Measurements from ENCODE around the gene PDE9A. TPM values are rescaled to one million over a fixed set of nuclear protein-coding genes. Genes with fewer than 3 reads are reported as not detected.

PDE9A gene
- total RNA-seq, 1 experiment from 2014 or later, result 8.4 TPM

DNA sequence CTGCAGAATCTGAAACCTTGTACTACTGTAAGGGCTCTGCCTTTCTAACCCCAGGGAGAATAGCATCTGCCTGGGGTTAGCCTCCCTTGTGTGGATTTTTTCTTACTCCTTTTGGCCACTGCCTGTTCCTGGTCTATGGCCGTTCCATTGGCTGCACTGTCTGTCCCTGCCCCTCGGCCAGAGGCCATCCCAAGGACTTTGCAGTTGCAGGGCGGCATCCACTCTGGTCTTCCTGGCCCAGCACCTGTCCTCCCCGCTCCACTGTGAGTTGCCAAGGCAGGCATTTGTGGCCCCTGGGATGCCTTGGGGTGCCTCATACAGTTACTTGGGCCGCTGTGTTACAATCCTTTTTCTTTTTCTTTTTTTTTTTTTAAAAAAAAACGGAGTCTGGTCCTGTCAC, 45.8 kb downstream of the PDE9A start:
- H3K9me2 ChIP-seq (ENCODE audit: insufficient read depth), result no peaks in the 10 kb centered on the region
- intact Hi-C loops (cut with micrococcal nuclease; ENCODE audit: unreplicated experiment), result no loop called here
- H3K27ac ChIP-seq, result no peak overlapping the region
- H3K4me1 ChIP-seq (replicated peaks; ENCODE audit: insufficient read depth), result no peaks in the 10 kb centered on the region
- no peak for DNase-seq
- H3K4me3 ChIP-seq, result no peak overlapping the region
- H3K4me2 ChIP-seq, result no peak overlapping the region
- no peak for TF ChIP-seq EZH2 (IDR thresholded peaks at IDR 0.05; ENCODE audit: low read depth)
- TF ChIP-seq CTCF (conservative IDR thresholded peaks at IDR 0.05), result no peak
- H3K36me3 ChIP-seq (ENCODE audit: low read depth), result no peaks in the 10 kb centered on the region
- no TSS peak for BruUV-seq (replicated peaks)
- no peak overlapping the region for H2AFZ ChIP-seq
- POLR2A ChIA-PET (ENCODE audit: unreplicated experiment), result no interaction called here
- H3F3A ChIP-seq (ENCODE audit: insufficient read depth, low read depth), result no peaks in the 10 kb centered on the region
- H4K20me1 ChIP-seq (ENCODE audit: insufficient read depth), result no peaks in the 10 kb centered on the region
- no peaks in the 10 kb centered on the region for H3K79me2 ChIP-seq (ENCODE audit: low read depth)
- CTCF ChIA-PET, result no interaction called here
- no peaks in the 10 kb centered on the region for H3K27me3 ChIP-seq (ENCODE audit: insufficient read depth, low read depth)
- no peaks in the 10 kb centered on the region for H3K9me3 ChIP-seq (ENCODE audit: insufficient read depth, low read depth)

- Histone ChIP-seq H3K36me3 (ENCODE audit: low read depth) (no peaks in the 10 kb centered on the region), H3K4me2 (no peak overlapping the region), H3K4me1 (replicated peaks; ENCODE audit: insufficient read depth) (no peaks in the 10 kb centered on the region), H3F3A (ENCODE audit: insufficient read depth, low read depth) (no peaks in the 10 kb centered on the region), H3K9me2 (ENCODE audit: insufficient read depth) (no peaks in the 10 kb centered on the region), H3K27me3 (ENCODE audit: insufficient read depth, low read depth) (no peaks in the 10 kb centered on the region), H3K79me2 (ENCODE audit: low read depth) (no peaks in the 10 kb centered on the region), H4K20me1 (ENCODE audit: insufficient read depth) (no peaks in the 10 kb centered on the region), H2AFZ (no peak overlapping the region), H3K4me3 (no peak overlapping the region), H3K27ac (no peak overlapping the region), H3K9me3 (ENCODE audit: insufficient read depth, low read depth) (no peaks in the 10 kb centered on the region)
- no peak for DNase-seq
- intact Hi-C loops (cut with micrococcal nuclease; ENCODE audit: unreplicated experiment), result no loop called here
- BruUV-seq (replicated peaks), result no TSS peak
- no peak for TF ChIP-seq CTCF (conservative IDR thresholded peaks at IDR 0.05)
- ChIA-PET CTCF (no interaction called here), POLR2A (ENCODE audit: unreplicated experiment) (no interaction called here)
Observed at GRCh38 chr21:42701706-42702456, 48.5 kb downstream of the PDE9A start.

DNA sequence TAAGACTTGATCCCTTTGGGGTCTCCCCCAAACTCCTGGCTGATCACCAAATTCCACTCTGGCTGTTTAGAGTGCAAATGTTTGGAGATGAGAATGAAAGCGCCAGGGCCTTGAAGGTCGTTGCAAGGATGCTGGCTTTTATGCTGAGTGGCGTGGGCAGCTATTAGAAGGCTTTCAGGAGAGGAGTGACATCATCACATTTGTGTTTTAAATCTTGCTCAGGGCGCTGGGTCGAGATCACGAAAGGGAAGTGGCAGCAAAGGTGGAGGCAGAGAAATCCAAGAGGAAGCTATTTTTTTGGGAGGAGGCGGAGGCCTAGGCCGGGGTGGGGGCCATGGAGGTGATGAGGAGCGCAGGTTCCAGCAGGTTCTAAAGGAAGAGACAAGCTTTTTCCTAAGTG, 49.3 kb downstream of the PDE9A start:
- no peak overlapping the region for H2AFZ ChIP-seq
- H3K36me3 ChIP-seq (ENCODE audit: low read depth), result no peaks in the 10 kb centered on the region
- ChIA-PET POLR2A (ENCODE audit: unreplicated experiment) (no interaction called here), CTCF (no interaction called here)
- no peak overlapping the region for H3K4me3 ChIP-seq
- no peaks in the 10 kb centered on the region for H3K9me2 ChIP-seq (ENCODE audit: insufficient read depth)
- no peaks in the 10 kb centered on the region for H3K27me3 ChIP-seq (ENCODE audit: insufficient read depth, low read depth)
- no peak for DNase-seq
- no peaks in the 10 kb centered on the region for H3K79me2 ChIP-seq (ENCODE audit: low read depth)
- no peaks in the 10 kb centered on the region for H3F3A ChIP-seq (ENCODE audit: insufficient read depth, low read depth)
- H3K27ac ChIP-seq, result no peak overlapping the region
- intact Hi-C loops (cut with micrococcal nuclease; ENCODE audit: unreplicated experiment), result no loop called here
- H4K20me1 ChIP-seq (ENCODE audit: insufficient read depth), result no peaks in the 10 kb centered on the region
- H3K9me3 ChIP-seq (ENCODE audit: insufficient read depth, low read depth), result no peaks in the 10 kb centered on the region
- no peak for TF ChIP-seq CTCF (conservative IDR thresholded peaks at IDR 0.05)
- TF ChIP-seq EZH2 (IDR thresholded peaks at IDR 0.05; ENCODE audit: low read depth), result no peak
- H3K4me1 ChIP-seq (replicated peaks; ENCODE audit: insufficient read depth), result no peaks in the 10 kb centered on the region
- H3K4me2 ChIP-seq, result no peak overlapping the region
- no TSS peak for BruUV-seq (replicated peaks)
